HEK293 (cell line): ENCODE data around the gene SPX.

Source experiments
- BCL6B ChIP-seq: fragments of 450-650 bp; formaldehyde crosslinking; IDR thresholded peaks from 2 replicates; pipeline ENCODE4 v1.5.1; 2017; ENCODE audit warnings: missing biosample characterization, missing genetic modification characterization
- EGR2 ChIP-seq: fragments of 450-650 bp; formaldehyde crosslinking; IDR thresholded peaks from 2 replicates; pipeline ENCODE4 v1.5.1; 2016; ENCODE audit warnings: low read depth, missing biosample characterization, missing genetic modification characterization
- HOXD13 ChIP-seq: sonication (generic); formaldehyde crosslinking; IDR thresholded peaks from 2 replicates; pipeline ENCODE4 v1.8.0; 2022; ENCODE audit warnings: missing genetic modification reagents, borderline replicate concordance
- KLF7 ChIP-seq: fragments of 450-650 bp; formaldehyde crosslinking; IDR thresholded peaks from 2 replicates; pipeline ENCODE4 v1.5.1; 2016; ENCODE audit warnings: missing biosample characterization, missing genetic modification characterization, borderline replicate concordance
- OSR2 ChIP-seq: fragments of 450-650 bp; formaldehyde crosslinking; IDR thresholded peaks from 2 replicates; pipeline ENCODE4 v1.5.1; 2016; ENCODE audit warnings: missing biosample characterization, missing genetic modification characterization
- PBX3 ChIP-seq: sonication (generic); formaldehyde crosslinking; IDR thresholded peaks from 2 replicates; pipeline ENCODE4 v1.8.1; 2022; ENCODE audit warnings: mild to moderate bottlenecking, moderate library complexity, missing genetic modification reagents
- PRDM10 ChIP-seq: fragments of 450-650 bp; formaldehyde crosslinking; IDR thresholded peaks from 2 replicates; pipeline ENCODE4 v1.5.1; 2016; ENCODE audit warnings: missing biosample characterization, missing genetic modification characterization
- SALL2 ChIP-seq: fragments of 450-650 bp; formaldehyde crosslinking; IDR thresholded peaks from 2 replicates; pipeline ENCODE4 v1.5.0; 2017; ENCODE audit warnings: missing biosample characterization, mild to moderate bottlenecking, missing genetic modification characterization, borderline replicate concordance
- SCRT1 ChIP-seq: fragments of 450-650 bp; formaldehyde crosslinking; IDR thresholded peaks from 2 replicates; pipeline ENCODE4 v1.5.1; 2016; ENCODE audit warnings: missing biosample characterization, missing genetic modification characterization, borderline replicate concordance
- SP7 ChIP-seq: fragments of 450-650 bp; formaldehyde crosslinking; IDR thresholded peaks from 2 replicates; pipeline ENCODE4 v1.5.1; 2016; ENCODE audit warnings: missing biosample characterization, missing genetic modification characterization
- ZBTB44 ChIP-seq: fragments of 450-650 bp; IDR thresholded peaks from 2 replicates; pipeline ENCODE4 v1.5.1; 2018; ENCODE audit warnings: missing biosample characterization, mild to moderate bottlenecking, missing genetic modification characterization
- ZBTB49 ChIP-seq: fragments of 450-650 bp; formaldehyde crosslinking; IDR thresholded peaks from 2 replicates; pipeline ENCODE4 v1.5.1; 2016; ENCODE audit warnings: missing biosample characterization, missing genetic modification characterization, low read depth
- ZNF157 ChIP-seq: fragments of 450-650 bp; formaldehyde crosslinking; IDR thresholded peaks from 2 replicates; pipeline ENCODE4 v1.5.1; 2016; ENCODE audit warnings: missing biosample characterization, missing genetic modification characterization
- ZNF211 ChIP-seq: fragments of 450-650 bp; formaldehyde crosslinking; IDR thresholded peaks from 2 replicates; pipeline ENCODE4 v1.5.1; 2016; ENCODE audit warnings: low read depth, missing biosample characterization, missing genetic modification characterization
- ZNF248 ChIP-seq: fragments of 450-650 bp; formaldehyde crosslinking; IDR thresholded peaks from 2 replicates; pipeline ENCODE4 v1.5.1; 2017; ENCODE audit warnings: missing biosample characterization, missing genetic modification characterization
- ZNF266 ChIP-seq: fragments of 450-650 bp; formaldehyde crosslinking; IDR thresholded peaks from 2 replicates; pipeline ENCODE4 v1.5.1; 2016; ENCODE audit warnings: missing biosample characterization, missing genetic modification characterization, low read depth
- ZNF394 ChIP-seq: fragments of 450-650 bp; formaldehyde crosslinking; IDR thresholded peaks from 2 replicates; pipeline ENCODE4 v1.5.1; 2016; ENCODE audit warnings: missing biosample characterization, missing genetic modification characterization, mild to moderate bottlenecking, moderate library complexity, borderline replicate concordance
- ZNF398 ChIP-seq: fragments of 450-650 bp; formaldehyde crosslinking; IDR thresholded peaks from 2 replicates; pipeline ENCODE4 v1.5.1; 2017; ENCODE audit warnings: missing biosample characterization, missing genetic modification characterization
- ZNF416 ChIP-seq: fragments of 450-650 bp; formaldehyde crosslinking; IDR thresholded peaks from 2 replicates; pipeline ENCODE4 v1.5.1; 2016; ENCODE audit warnings: missing biosample characterization, missing genetic modification characterization
- ZNF473 ChIP-seq: fragments of 450-650 bp; formaldehyde crosslinking; IDR thresholded peaks from 2 replicates; pipeline ENCODE4 v1.5.1; 2017; ENCODE audit warnings: missing biosample characterization, missing genetic modification characterization
- ZNF626 ChIP-seq: fragments of 450-650 bp; sonication (Bioruptor Pico); formaldehyde crosslinking; IDR thresholded peaks from 2 replicates; pipeline ENCODE4 v1.5.1; 2018; ENCODE audit warnings: missing biosample characterization, missing genetic modification characterization, inconsistent platforms
- ZNF664 ChIP-seq: fragments of 450-650 bp; formaldehyde crosslinking; IDR thresholded peaks from 2 replicates; pipeline ENCODE4 v1.5.1; 2016; ENCODE audit warnings: missing biosample characterization, missing genetic modification characterization
- ZNF747 ChIP-seq: fragments of 450-650 bp; formaldehyde crosslinking; IDR thresholded peaks from 2 replicates; pipeline ENCODE4 v1.5.1; 2016; ENCODE audit warnings: missing biosample characterization, missing genetic modification characterization
- ZNF768 ChIP-seq: fragments of 450-650 bp; formaldehyde crosslinking; IDR thresholded peaks from 2 replicates; pipeline ENCODE4 v1.5.1; 2018; ENCODE audit warnings: missing biosample characterization, mild to moderate bottlenecking, missing genetic modification characterization
- ZNF776 ChIP-seq: fragments of 450-650 bp; formaldehyde crosslinking; IDR thresholded peaks from 2 replicates; pipeline ENCODE4 v1.5.0; 2017; ENCODE audit warnings: missing biosample characterization, missing genetic modification characterization, borderline replicate concordance
- ZNF830 ChIP-seq: fragments of 450-650 bp; IDR thresholded peaks from 2 replicates; pipeline ENCODE4 v1.5.0; 2018; ENCODE audit warnings: missing biosample characterization, missing genetic modification characterization, low read depth, mild to moderate bottlenecking, moderate library complexity
- ZNF837 ChIP-seq: fragments of 450-650 bp; formaldehyde crosslinking; IDR thresholded peaks from 2 replicates; pipeline ENCODE4 v1.5.1; 2016; ENCODE audit warnings: missing biosample characterization, missing genetic modification characterization

Gene SPX

GRCh38 chr12:21527451-21528180 lies 1.5 kb downstream of the SPX start (continued):
- 0 out of 2 replicates have a peak, but pooled peaks have one; percentile 5 for TF ChIP-seq ZBTB44 (tag by site-specific recombination)
- TF ChIP-seq ZNF768 (tag by site-specific recombination): no peak
- TF ChIP-seq ZNF776 (tag by site-specific recombination): no peak
- TF ChIP-seq ZNF837: no peak
- no peak for TF ChIP-seq ZNF626
- TF ChIP-seq ZNF398: no peak
- TF ChIP-seq ZNF473 (tag by site-specific recombination): no peak
- TF ChIP-seq ZNF747: no peak
- no peak for TF ChIP-seq SALL2 (tag by site-specific recombination)
- TF ChIP-seq SCRT1 (tag by site-specific recombination): no peak
- TF ChIP-seq ZNF664 (tag by site-specific recombination): no peak
- no peak for TF ChIP-seq ZNF416 (tag by site-specific recombination)
- no peak for TF ChIP-seq EGR2
- TF ChIP-seq OSR2 (tag by site-specific recombination): no peak
- peak; percentile 53; the same call in 1 of the 2 replicates for TF ChIP-seq ZNF394 (tag by site-specific recombination)
- no peak for TF ChIP-seq ZNF248 (tag by site-specific recombination)
- no peak for TF ChIP-seq HOXD13 (CRISPR knock-in tag)
- no peak for TF ChIP-seq BCL6B (tag by site-specific recombination)
- no peak for TF ChIP-seq ZNF266 (tag by site-specific recombination)
- no peak for TF ChIP-seq PRDM10 (tag by site-specific recombination)
- peak; percentile 35; the same call in 1 of the 2 replicates for TF ChIP-seq SP7
- no peak for TF ChIP-seq KLF7 (tag by site-specific recombination)
- no peak for TF ChIP-seq ZNF157 (tag by site-specific recombination)
- no peak for TF ChIP-seq ZNF830 (tag by site-specific recombination)
- TF ChIP-seq ZBTB49 (tag by site-specific recombination): no peak
- no peak for TF ChIP-seq ZNF211 (tag by site-specific recombination)
- TF ChIP-seq PBX3 (CRISPR knock-in tag): no peak
